Measurements from ENCODE around the gene TAP1. TPM values are rescaled to one million over a fixed set of nuclear protein-coding genes. Genes with fewer than 3 reads are reported as not detected.
A peak's percentile ranks its signal among the peaks of the same experiment; 100 is the strongest.

TAP1 gene
- total and polyA plus RNA-seq, 4 experiments from 2014 or later = 136 to 324 (median 220) TPM

DNA sequence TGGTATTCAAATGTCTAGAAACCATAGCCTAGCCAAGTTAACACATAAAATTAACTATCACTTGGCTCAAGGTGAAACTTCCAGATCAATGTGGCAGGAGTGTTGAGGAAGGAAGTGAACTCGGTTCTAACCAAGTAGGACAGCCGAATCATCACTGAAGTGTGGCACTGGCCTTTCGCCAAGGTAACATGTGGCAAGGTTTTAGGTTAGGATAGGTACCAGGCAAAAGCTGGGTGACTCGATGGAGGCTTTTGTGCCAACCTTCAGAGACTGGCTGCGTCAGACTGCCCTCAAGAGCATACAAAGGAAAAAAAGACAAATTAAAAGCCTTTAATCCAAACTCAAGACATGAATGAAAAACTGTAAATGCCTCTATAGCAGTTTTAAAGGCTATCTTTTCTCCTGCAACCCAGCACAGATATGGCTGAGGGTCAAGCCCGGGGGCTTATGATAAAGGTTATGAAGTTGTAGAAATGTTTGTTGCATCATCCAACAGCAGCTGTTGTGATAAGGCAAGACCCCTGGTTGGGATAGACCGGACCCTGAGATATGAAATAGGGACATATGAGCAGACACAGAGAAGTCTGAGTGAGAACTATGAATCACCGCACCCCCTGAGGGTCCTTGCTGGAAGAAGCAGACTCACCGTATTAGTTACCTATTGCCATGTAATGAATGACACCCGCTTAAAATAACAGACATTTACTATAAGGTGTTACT is 12.4 kb upstream of the TAP1 start:
- ChIA-PET POLR2A (ENCODE audit: partially characterized antibody) (interaction anchor here (1.7 to 13.7 kb wide), 3 partner anchors 11 to 107 kb away, joined by 5 to 1160 read pairs (median 31); partner anchors contain the start of genes PSMB8, PSMB9, TAP1 and TAP2), CTCF (ENCODE audit: partially characterized antibody) (interaction anchor here (0.7 to 10.8 kb wide), 3 partner anchors 26 to 162 kb away, joined by 3 to 263 read pairs (median 55); partner anchors contain the start of gene TAP2)
- peak overlapping the region in 5 of 7 donors; percentile 73 to 90 (median 84) for H3K27ac Mint-ChIP-seq
- no peak for DNase-seq
- intact Hi-C loops (cut with micrococcal nuclease) = loop anchor here (5.0 kb wide), 1 partner anchor 434 kb away; no protein-coding TSS in a partner anchor
- H3K4me1 Mint-ChIP-seq = peaks cover 22 to 35% (median 30%) of the 10 kb centered on the region in 4 donors
- Histone ChIP-seq H3K4me3 (ENCODE audit: low read length in 2 of 2) (no peak overlapping the region), H3K27me3 (ENCODE audit: insufficient read depth, low read length) (no peaks in the 10 kb centered on the region), H3K9me3 (ENCODE audit: control insufficient read depth in 1 of 2, low read length in 2 of 2) (no peaks in the 10 kb centered on the region), H3K27ac (ENCODE audit: low read depth, low read length) (no peak overlapping the region), H3K4me1 (ENCODE audit: insufficient read depth, low read length) (peaks cover 21% of the 10 kb centered on the region), H3K36me3 (ENCODE audit: insufficient read depth, low read length) (no peaks in the 10 kb centered on the region)
- no peaks in the 10 kb centered on the region for H3K9me3 Mint-ChIP-seq
- H3K4me3 Mint-ChIP-seq = peak overlapping the region in 1 of 8 donors; percentile 13
- peaks cover 6 to 18% of the 10 kb centered on the region in 2 donors for H3K36me3 Mint-ChIP-seq
- peaks cover 0 to 3% of the 10 kb centered on the region in 2 donors for H3K27me3 Mint-ChIP-seq

DNA sequence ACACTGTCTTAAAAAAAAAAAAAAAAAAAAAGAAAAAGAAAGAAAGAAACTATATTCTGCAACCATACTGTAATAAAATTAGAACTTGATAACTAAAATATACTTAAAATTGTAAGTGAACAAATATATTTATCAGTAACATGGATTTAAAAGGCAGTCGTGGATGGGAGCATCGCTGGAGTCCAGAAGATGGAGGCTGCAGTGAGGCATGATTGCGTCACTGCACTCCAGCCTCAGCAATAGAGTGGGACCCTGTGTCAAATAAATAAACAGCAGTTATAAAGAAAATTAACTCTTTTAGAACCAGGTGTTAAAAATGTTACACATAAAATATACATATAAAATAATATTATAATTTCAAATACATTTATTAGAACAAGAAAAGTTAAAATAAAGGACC is 9.2 kb upstream of the TAP1 start:
- DNase-seq = no peak
- no peak overlapping the region for H3K27ac ChIP-seq (ENCODE audit: low read depth, low read length)
- Mint-ChIP-seq H3K4me1 (peaks cover 30 to 58% (median 45%) of the 10 kb centered on the region in 4 donors), H3K36me3 (peaks cover 30 to 46% of the 10 kb centered on the region in 2 donors), H3K27me3 (no peaks in the 10 kb centered on the region), H3K27ac (peak overlapping the region in 3 of 7 donors; percentile 33 to 57 (median 34)), H3K4me3 (no peak overlapping the region), H3K9me3 (no peaks in the 10 kb centered on the region)
- no peaks in the 10 kb centered on the region for H3K9me3 ChIP-seq (ENCODE audit: control insufficient read depth in 1 of 2, low read length in 2 of 2)
- H3K4me1 ChIP-seq (ENCODE audit: insufficient read depth, low read length) = peaks cover 32% of the 10 kb centered on the region
- H3K27me3 ChIP-seq (ENCODE audit: insufficient read depth, low read length) = no peaks in the 10 kb centered on the region
- peaks cover 24% of the 10 kb centered on the region for H3K36me3 ChIP-seq (ENCODE audit: insufficient read depth, low read length)
- ChIA-PET POLR2A (ENCODE audit: partially characterized antibody) (interaction anchor here (0.7 to 13.7 kb wide), 3 partner anchors 8 to 675 kb away, joined by 3 to 1160 read pairs (median 31); partner anchors contain the start of genes PSMB8, PSMB9, TAP1 and TAP2), CTCF (ENCODE audit: partially characterized antibody) (interaction anchor here (1.3 to 10.8 kb wide), 2 partner anchors 15 to 23 kb away, joined by 3 to 263 read pairs; partner anchors contain the start of gene TAP2)
- intact Hi-C loops (cut with micrococcal nuclease) = no loop called here
- no peak overlapping the region for H3K4me3 ChIP-seq (ENCODE audit: low read length in 2 of 2)

DNA sequence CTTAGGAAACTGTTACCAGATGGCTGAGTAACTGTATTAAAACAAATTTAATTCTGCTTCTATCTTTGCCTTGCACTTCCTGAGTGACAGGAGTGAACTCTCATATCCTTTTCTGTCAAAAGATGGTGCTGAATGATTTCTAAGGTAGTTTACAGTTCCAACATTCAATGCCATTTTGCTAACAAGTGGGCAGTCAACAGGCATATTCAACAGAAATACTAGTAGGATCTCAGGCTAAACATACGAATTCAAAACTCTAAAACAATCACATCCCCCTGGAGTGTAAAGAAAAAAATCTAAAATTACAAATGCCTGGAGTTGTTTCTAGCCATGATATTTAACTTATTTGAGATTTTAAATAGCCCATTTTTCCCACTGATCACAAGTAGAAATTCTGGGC is 7.2 kb upstream of the TAP1 start:
- H3K27me3 Mint-ChIP-seq = no peaks in the 10 kb centered on the region
- no peak overlapping the region for H3K4me3 ChIP-seq (ENCODE audit: low read length in 2 of 2)
- intact Hi-C loops (cut with micrococcal nuclease) = no loop called here
- H3K27ac ChIP-seq (ENCODE audit: low read depth, low read length) = no peak overlapping the region
- H3K4me3 Mint-ChIP-seq = no peak overlapping the region
- no peaks in the 10 kb centered on the region for H3K27me3 ChIP-seq (ENCODE audit: insufficient read depth, low read length)
- no peaks in the 10 kb centered on the region for H3K9me3 ChIP-seq (ENCODE audit: control insufficient read depth in 1 of 2, low read length in 2 of 2)
- DNase-seq = no peak
- H3K36me3 ChIP-seq (ENCODE audit: insufficient read depth, low read length) = peaks cover 32% of the 10 kb centered on the region
- peaks cover 38% of the 10 kb centered on the region for H3K4me1 ChIP-seq (ENCODE audit: insufficient read depth, low read length)
- POLR2A ChIA-PET (ENCODE audit: partially characterized antibody) = interaction anchor here (1.4 to 13.7 kb wide), 4 partner anchors 7 to 112 kb away, joined by 6 to 1160 read pairs (median 22); partner anchors contain the start of genes PSMB8, PSMB9, TAP1 and TAP2
- H3K36me3 Mint-ChIP-seq = peaks cover 48 to 65% of the 10 kb centered on the region in 2 donors
- peak overlapping the region; percentile 29 to 75 (median 58) for H3K27ac Mint-ChIP-seq
- no peaks in the 10 kb centered on the region for H3K9me3 Mint-ChIP-seq
- CTCF ChIA-PET (ENCODE audit: partially characterized antibody) = interaction anchor here (9.6 kb wide), 1 partner anchor 19 kb away, joined by 480 read pairs; the partner anchor contains the start of genes PSMB8 and TAP2
- H3K4me1 Mint-ChIP-seq = peaks cover 35 to 58% (median 46%) of the 10 kb centered on the region in 4 donors

DNA sequence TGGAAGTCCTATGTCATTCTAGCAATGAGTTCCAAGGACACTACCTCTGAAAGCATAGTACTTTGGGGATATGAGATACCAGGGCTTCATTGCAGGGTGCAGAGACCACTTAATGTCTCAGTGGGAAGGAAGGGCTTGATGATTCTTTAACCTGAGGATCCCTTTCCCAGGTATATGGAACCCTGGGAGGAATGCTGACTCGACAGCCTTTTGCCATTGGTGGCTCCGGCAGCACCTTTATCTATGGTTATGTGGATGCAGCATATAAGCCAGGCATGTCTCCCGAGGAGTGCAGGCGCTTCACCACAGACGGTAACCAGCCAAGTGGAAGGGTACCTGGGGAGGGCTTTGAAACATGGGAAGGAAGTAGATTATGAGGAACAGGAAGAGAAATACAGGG is 4.7 kb upstream of the TAP1 start:
- H3K9me3 ChIP-seq (ENCODE audit: control insufficient read depth in 1 of 2, low read length in 2 of 2) = no peaks in the 10 kb centered on the region
- Mint-ChIP-seq H3K27ac (peak overlapping the region in 6 of 7 donors; percentile 64 to 99 (median 74)), H3K27me3 (no peaks in the 10 kb centered on the region), H3K36me3 (peaks cover 53 to 84% of the 10 kb centered on the region in 2 donors), H3K4me3 (peak overlapping the region in 6 of 8 donors; percentile 8 to 72 (median 32)), H3K9me3 (no peaks in the 10 kb centered on the region), H3K4me1 (peaks cover 37 to 70% (median 48%) of the 10 kb centered on the region in 4 donors)
- H3K4me1 ChIP-seq (ENCODE audit: insufficient read depth, low read length) = peaks cover 47% of the 10 kb centered on the region
- no peak overlapping the region for H3K4me3 ChIP-seq (ENCODE audit: low read length in 2 of 2)
- DNase-seq = no peak
- ChIA-PET CTCF (ENCODE audit: partially characterized antibody) (interaction anchor here (0.9 to 9.6 kb wide), 4 partner anchors 11 to 126 kb away, joined by 3 to 480 read pairs (median 72); partner anchors contain the start of genes PSMB8 and TAP2), POLR2A (ENCODE audit: partially characterized antibody) (interaction anchor here (1.2 to 13.7 kb wide), 6 partner anchors 12 to 114 kb away, joined by 3 to 1160 read pairs (median 20); partner anchors contain the start of genes PSMB8 and TAP2)
- intact Hi-C loops (cut with micrococcal nuclease) = loop anchor here (10.0 kb wide), 1 partner anchor 233 kb away; no protein-coding TSS in a partner anchor
- H3K27me3 ChIP-seq (ENCODE audit: insufficient read depth, low read length) = no peaks in the 10 kb centered on the region
- H3K36me3 ChIP-seq (ENCODE audit: insufficient read depth, low read length) = peaks cover 32% of the 10 kb centered on the region
- peak overlapping the region; percentile 1 for H3K27ac ChIP-seq (ENCODE audit: low read depth, low read length)

DNA sequence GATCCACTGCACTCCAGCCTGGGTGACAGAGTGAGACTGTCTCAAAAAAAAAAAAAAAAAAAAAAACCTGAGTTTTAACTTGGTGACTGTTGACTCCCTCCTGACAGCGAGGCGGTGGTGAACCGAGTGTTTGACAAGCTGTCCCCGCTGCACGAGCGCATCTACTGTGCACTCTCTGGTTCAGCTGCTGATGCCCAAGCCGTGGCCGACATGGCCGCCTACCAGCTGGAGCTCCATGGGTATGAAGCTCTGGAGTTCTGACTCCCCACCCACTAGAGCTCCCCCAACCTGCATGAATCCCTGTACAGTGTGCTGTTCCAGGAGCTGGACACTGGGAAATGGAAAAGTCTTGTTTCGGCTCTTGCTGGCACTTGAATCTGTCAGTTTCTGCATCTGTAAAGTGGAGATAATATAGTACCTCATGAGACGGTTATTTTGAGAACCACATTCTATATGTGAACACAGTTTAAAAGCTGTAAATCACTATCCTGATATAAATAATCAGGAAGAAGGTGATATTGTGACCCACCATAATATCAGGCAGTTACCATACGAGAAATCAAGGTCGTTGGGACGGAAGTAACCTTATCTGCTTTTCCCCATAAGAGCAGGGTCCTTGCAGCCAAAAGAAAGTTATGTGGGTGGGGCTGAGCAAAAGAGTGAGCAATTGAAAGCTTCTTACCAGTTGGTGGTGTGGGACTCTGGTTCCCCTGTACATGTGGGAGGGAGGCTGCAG is 3.8 kb upstream of the TAP1 start:
- DNase-seq = no peak
- H3K4me1 ChIP-seq (ENCODE audit: insufficient read depth, low read length) = peaks cover 49% of the 10 kb centered on the region
- H3K27ac ChIP-seq (ENCODE audit: low read depth, low read length) = no peak overlapping the region
- H3K36me3 ChIP-seq (ENCODE audit: insufficient read depth, low read length) = peaks cover 32% of the 10 kb centered on the region
- CTCF ChIA-PET (ENCODE audit: partially characterized antibody) = interaction anchor here (0.7 to 9.6 kb wide), 7 partner anchors 12 to 444 kb away, joined by 3 to 480 read pairs (median 3); partner anchors contain the start of genes HLA-DMA, PSMB8 and TAP2
- Mint-ChIP-seq H3K27ac (peak overlapping the region; percentile 67 to 99 (median 77)), H3K27me3 (no peaks in the 10 kb centered on the region), H3K9me3 (no peaks in the 10 kb centered on the region), H3K4me1 (peaks cover 36 to 78% (median 48%) of the 10 kb centered on the region in 4 donors), H3K36me3 (peaks cover 57 to 90% of the 10 kb centered on the region in 2 donors), H3K4me3 (peak overlapping the region in 7 of 8 donors; percentile 12 to 72 (median 43))
- H3K27me3 ChIP-seq (ENCODE audit: insufficient read depth, low read length) = no peaks in the 10 kb centered on the region
- H3K9me3 ChIP-seq (ENCODE audit: control insufficient read depth in 1 of 2, low read length in 2 of 2) = no peaks in the 10 kb centered on the region
- POLR2A ChIA-PET (ENCODE audit: partially characterized antibody) = interaction anchor here (1.1 to 13.7 kb wide), 7 partner anchors 12 to 123 kb away, joined by 3 to 1160 read pairs (median 5); partner anchors contain the start of genes PSMB8 and TAP2
- H3K4me3 ChIP-seq (ENCODE audit: low read length in 2 of 2) = no peak overlapping the region
- intact Hi-C loops (cut with micrococcal nuclease) = loop anchor here (10.0 kb wide), 1 partner anchor 233 kb away; no protein-coding TSS in a partner anchor

DNA sequence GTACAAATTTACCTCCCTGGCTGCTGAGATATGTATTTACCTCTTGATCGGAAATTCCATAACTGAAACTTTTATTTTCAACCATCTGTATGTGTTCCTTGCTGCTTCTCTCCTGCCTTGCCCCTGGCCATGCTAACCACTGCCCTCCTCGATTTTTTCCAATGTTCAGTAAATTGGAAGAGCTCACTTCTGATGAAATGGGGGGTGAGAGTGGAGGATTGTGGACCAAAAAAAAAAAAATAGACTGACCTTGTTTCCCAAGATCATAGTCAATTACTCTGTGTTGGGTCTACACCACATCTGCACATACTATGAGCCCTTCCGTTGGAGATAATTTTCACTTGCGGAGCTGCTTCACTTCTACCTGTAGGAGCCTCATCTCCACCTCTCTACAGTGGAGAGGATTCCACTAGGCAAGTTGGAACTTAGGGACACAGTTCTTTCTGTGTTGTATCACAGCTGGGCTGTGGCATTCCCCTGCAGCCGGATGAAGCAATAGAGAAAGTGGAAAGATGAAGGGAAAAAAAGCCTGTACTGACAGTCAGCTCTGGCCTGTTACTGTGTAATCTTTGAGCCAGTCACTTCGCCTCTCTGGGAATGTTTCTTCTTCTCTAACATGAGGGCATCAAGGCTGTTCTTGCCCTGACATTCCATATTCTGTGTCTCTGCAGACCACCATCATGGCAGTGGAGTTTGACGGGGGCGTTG is 2.1 kb upstream of the TAP1 start:
- peak overlapping the region; percentile 93 to 98 for H3K4me3 ChIP-seq (ENCODE audit: low read length in 2 of 2)
- Mint-ChIP-seq H3K4me3 (peak overlapping the region; percentile 97 to 100 (median 98)), H3K4me1 (peaks cover 48 to 90% (median 59%) of the 10 kb centered on the region in 4 donors), H3K36me3 (peaks cover 67 to 91% of the 10 kb centered on the region in 2 donors), H3K9me3 (no peaks in the 10 kb centered on the region), H3K27ac (peak overlapping the region; percentile 99 to 100 (median 100)), H3K27me3 (no peaks in the 10 kb centered on the region)
- ChIA-PET POLR2A (ENCODE audit: partially characterized antibody) (interaction anchor here (0.9 to 13.7 kb wide), 11 partner anchors 9 to 488 kb away, joined by 3 to 1160 read pairs (median 8); partner anchors contain the start of genes BRD2, PSMB8 and TAP2), CTCF (ENCODE audit: partially characterized antibody) (interaction anchor here (0.7 to 9.6 kb wide), 10 partner anchors 8 to 129 kb away, joined by 3 to 480 read pairs (median 4); partner anchors contain the start of genes PSMB8 and TAP2)
- peaks cover 46% of the 10 kb centered on the region for H3K36me3 ChIP-seq (ENCODE audit: insufficient read depth, low read length)
- H3K9me3 ChIP-seq (ENCODE audit: control insufficient read depth in 1 of 2, low read length in 2 of 2) = no peaks in the 10 kb centered on the region
- no peaks in the 10 kb centered on the region for H3K27me3 ChIP-seq (ENCODE audit: insufficient read depth, low read length)
- peak overlapping the region; percentile 100 for H3K27ac ChIP-seq (ENCODE audit: low read depth, low read length)
- intact Hi-C loops (cut with micrococcal nuclease) = loop anchor here (10.0 kb wide), 1 partner anchor 231 kb away; no protein-coding TSS in a partner anchor
- DNase-seq = no peak
- H3K4me1 ChIP-seq (ENCODE audit: insufficient read depth, low read length) = peaks cover 66% of the 10 kb centered on the region

Data from CD4-positive, alpha-beta memory T cell (primary cell).